Vagina (tissue), 2 donors: ENCODE results near the gene INPP5J.

Experiments
- CTCF ChIP-seq, 3 experiments: fragments of 450-650 bp in 2 of 3; fragments of 200-600 bp in 1 of 3; sonication (generic) in 1 of 3; IDR thresholded peaks; one replicate each; pipeline ENCODE4 v1.5.1; 2017 to 2019; ENCODE audit warnings: antibody characterized with exemption in 3 of 3, mild to moderate bottlenecking in 2 of 3, moderate library complexity in 2 of 3
- POLR2A ChIP-seq, 2 donors: fragments of 450-650 bp; IDR thresholded peaks; one replicate each; pipeline ENCODE4 v1.6.1; 2017; ENCODE audit warnings: antibody characterized with exemption in 2 of 2, mild to moderate bottlenecking in 2 of 2, moderate library complexity in 2 of 2
- POLR2AphosphoS5 ChIP-seq, 2 donors: sonication (generic); formaldehyde crosslinking; IDR thresholded peaks; one replicate each; pipeline ENCODE4 v1.9.0; 2017; ENCODE audit warnings: antibody characterized with exemption in 2 of 2, mild to moderate bottlenecking in 2 of 2, low read depth in 1 of 2; ENCODE audit not compliant: insufficient read depth in 1 of 2

DNA sequence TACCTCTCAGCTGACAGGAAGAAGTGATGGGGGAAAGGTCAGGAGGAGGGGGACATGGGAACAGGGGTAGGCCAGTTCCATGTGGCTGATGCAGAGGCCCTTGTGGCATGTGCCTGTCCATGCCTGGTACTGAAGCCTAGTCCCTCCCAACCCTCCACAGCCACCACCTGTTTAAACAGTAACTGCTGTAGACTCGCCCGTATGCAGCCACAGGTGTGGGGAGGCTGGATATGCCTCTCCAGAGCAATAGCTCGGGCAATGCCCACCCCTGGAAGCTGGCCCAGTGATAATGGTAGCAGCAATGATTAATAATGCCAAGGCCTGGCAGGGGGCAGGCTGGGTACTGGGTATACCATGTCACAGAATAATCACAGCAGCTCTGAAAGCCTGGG lies 39.4 kb upstream of the INPP5J start:
- no peak for TF ChIP-seq POLR2AphosphoS5 (IDR thresholded peaks at IDR 0.05; ENCODE audit: insufficient read depth in 1 of 2, low read depth in 1 of 2)
- TF ChIP-seq CTCF (IDR thresholded peaks at IDR 0.05) = no peak
- no peak for TF ChIP-seq POLR2A (IDR thresholded peaks at IDR 0.05)
